CD4-positive, alpha-beta T cell treated with Interleukin-4 for 1 hour (primary cell): ENCODE measurements around the gene PLCL2.
"Not testable (repeated sequence)": the region's sequence is repeated elsewhere in the genome, so short reads cannot be mapped to it uniquely, and the experiment has no call there.

Source experiments
- DNase-seq, 2 donors: peaks; one replicate each; pipeline ENCODE4 v3.0.0-alpha.2; 2020 to 2022

PLCL2 gene

DNA sequence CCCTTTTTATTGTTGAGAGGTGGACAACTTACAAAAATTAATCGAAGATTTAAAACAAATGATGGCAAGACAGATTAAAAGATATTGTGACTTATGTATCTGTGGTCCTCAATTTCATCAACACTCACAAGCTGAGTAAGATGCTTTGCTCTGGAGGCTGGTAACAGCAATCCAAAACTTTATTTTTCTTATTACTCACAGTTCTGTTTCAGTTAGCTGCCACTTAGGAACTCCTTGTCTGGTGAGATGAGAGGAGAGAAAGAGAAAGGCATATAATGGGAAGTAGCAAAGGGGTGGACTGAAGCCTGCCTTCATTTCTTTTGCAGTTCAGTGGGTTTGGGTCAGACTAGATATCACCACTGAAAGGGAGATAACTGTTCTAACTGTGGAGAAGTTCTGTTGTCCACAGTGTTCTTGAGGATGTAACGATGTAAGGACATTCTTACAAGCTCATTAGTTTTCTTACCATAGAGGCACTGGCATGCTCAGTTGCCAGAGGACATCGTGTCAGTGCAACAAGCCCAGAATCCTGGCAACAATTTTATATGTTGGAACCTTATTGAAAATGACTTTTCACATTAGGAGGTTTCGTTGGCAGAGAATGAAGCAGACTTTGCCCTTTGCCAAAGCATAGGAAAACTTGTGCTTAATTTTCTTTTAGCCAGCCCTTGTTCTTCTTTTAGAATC is 93.6 kb downstream of the PLCL2 start:
- DNase-seq: no peak

DNA sequence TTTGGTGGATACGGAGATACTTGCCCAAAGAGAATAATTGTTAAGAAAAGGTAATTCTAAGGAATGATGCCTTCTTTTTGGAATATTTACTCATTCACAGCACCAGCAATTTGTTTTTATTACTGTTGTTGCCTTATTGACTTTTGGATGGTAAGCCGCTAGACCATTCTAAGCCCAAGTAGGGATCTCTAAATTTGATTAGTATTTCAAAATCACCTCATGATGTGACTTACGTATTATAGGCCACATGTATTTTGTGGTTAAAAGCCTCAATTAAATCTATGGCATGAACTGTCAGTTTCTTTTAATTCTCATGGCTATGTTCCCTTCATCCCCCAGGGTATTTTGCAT is 94.1 kb downstream of the PLCL2 start:
- no peak for DNase-seq

DNA sequence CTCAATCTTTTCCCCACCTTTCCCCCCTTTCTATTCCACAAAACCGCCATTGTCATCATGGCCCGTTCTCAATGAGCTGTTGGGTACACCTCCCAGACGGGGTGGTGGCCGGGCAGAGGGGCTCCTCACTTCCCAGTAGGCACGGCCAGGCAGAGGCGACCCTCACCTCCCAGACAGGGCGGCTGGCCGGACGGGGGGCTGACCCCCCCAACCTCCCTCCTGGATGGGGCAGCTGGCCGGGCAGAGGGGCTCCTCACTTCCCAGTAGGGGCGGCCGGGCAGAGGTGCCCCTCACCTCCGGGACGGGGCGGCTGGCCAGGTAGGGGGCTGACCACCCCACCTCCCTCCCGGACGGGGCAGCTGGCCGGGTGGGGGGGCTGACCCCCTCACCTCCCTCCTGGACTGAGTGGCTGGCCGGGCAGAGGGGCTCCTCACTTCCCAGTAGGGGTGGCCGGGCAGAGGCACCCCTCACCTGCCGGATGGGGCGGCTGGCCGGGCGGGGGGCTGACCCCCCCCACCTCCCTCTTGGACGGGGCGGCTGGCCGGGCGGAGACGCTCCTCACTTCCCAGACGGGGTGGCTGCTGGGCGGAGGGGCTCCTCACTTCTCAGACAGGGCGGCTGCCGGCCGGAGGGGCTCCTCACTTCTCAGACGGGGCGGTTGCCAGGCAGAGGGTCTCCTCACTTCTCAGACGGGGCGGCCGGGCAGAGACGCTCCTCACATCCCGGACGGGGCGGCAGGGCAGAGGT is 95.2 kb downstream of the PLCL2 start:
- not testable (repeated sequence) for DNase-seq

DNA sequence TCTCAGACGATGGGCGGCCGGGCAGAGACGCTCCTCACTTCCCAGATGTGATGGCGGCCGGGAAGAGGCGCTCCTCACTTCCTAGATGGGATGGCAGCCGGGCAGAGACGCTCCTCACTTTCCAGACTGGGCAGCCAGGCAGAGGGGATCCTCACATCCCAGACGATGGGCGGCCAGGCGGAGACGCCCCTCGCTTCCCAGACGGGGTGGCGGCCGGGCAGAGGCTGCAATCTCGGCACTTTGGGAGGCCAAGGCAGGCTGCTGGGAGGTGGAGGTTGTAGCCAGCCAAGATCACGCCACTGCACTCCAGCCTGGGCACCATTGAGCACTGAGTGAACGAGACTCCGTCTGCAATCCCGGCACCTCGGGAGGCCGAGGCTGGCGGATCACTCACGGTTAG is 95.8 kb downstream of the PLCL2 start:
- DNase-seq: not testable (repeated sequence)

DNA sequence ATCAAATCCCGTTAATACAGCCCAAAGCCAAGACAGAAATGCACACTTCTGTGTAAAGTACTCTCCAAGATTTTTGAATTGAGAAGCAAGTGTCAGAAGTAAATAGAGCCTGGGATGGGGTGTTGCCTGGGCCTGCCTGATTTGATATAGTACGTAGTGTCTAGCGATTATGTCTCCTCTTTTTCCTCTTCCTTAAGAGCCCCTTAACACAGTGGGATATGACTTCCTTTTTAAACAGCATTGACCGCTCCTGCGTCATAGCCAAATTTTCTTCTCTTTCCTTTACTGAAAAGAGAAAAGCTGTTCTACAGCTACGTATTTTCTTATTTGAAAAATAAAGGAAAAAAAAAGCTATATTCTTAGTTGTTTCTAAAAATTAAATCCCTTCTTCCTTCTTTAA is 97.7 kb downstream of the PLCL2 start:
- DNase-seq: no peak

DNA sequence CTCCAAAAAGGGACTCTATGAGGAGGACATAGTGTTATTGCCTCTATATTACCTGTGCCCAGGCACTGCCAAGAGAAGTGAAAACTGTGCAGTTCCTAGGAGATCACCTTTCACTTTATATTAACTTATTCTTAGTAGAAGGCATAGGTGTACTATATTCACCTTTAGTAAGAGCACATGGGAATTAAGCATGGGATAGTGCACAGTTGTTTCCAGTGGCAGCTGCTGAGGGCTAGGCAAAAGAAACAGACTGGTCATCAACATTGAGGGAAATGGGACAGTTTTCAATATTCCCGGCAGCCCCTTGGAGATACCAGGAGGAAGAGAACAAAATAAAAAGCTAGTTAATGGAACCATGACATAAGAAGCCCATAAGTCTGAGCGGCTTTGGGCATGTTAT is 100.9 kb downstream of the PLCL2 start:
- no peak for DNase-seq

DNA sequence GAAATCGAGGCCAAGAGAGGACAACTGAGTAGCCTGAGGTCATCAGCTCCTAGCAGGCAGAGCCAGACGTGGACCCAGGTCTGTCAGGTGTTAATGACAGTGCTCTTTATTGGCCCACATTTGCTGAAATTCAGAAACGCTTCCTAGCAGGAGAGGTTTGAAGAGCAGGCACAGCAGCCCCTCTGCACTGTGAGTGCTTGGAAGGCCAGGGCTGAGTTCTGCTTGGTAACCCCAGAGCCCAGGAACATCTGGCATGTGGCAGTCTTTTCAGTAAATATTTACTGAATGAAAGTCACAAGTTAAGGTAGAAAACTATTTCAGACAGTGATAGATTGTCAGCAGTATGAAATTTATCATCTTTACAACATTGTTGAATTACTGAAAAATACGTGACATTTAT is 102.4 kb downstream of the PLCL2 start:
- no peak for DNase-seq

DNA sequence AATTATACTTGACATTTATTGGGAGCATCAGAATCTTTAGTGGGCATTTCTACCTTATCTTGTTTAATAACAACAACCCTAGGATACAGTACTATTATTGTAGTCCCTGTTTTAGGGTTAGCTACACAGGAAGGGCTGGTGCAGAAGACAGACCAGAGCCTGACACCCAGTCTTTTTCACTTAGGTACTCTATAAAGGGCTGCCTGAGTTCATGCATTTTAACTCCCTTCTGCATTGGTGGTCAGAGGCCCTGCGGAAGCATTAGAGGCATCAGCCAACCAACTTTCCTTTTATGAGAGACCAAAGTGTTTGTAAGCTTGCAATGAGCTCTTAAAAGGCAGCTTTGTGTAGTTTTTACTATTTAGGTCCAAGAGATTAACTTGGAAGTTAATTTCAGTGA is 105.4 kb downstream of the PLCL2 start:
- no peak for DNase-seq

DNA sequence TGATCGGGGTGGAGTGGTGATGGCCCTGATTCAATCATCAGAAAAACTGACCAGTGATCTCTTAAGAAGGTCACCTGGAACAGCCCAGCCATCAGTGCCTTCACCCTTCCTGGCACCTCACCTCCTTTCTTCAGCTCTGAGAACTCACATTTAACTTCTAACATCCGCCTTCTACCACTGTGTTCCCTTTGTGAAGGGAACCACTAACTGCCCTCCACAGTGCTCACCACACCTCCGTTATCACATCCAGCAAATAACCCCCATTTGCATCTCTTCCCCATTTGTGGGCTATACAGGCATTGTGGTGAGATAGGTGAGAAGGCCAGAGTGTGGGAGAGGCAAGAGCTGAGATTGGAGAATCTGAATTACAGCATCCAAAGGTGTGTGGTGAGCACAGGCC is 107.4 kb downstream of the PLCL2 start:
- no peak for DNase-seq

DNA sequence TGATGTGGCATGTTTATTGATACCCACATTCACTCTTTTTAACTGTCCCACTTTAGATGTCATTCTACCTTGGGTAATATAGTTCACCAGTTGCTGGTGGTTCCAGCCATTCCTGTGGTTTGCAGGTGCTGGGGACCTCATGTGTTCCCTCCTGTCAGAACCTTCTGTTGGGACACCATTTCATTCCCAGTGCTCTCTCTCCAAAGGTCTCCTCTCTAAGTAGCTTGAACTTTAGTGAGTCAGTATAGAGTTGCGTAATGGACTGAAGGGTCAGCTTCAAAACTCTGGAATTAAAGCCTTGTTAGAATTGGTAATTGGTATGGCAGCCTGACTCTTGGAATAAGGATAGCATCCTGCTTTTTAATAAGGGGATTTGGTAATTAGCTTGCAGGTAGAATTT is 108.5 kb downstream of the PLCL2 start:
- no peak for DNase-seq

DNA sequence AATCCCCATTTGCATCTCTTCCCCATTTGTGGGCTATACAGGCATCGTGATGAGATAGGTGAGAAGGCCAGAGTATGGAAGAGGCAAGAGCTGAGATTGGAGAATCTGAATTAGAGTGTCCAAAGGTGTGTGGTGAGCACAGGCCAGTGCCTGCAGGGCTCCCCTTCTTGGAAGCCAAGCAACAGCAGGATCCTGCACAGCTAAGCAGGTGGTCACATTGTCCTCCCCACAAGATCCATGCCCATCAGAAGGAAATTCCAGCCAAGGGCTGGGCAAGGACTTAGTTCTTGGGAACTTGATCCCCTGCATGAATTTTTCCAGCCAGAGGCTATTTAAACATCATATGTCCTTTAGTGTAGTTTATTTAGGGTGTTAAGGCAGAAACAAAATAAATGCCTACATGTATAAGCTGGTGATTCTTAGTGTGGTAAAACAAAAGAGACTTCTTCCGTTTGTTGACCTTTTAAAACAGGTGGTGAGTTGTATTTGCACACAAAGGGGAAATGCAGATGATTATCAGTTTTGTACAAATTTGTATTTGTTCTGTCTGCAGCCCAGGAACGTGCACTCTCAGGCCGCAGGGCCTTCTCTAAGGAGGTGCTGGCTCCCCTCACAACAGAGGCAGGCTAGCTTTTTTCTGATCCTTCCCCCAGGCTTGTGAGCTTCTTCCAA is 110.2 kb downstream of the PLCL2 start:
- no peak for DNase-seq

DNA sequence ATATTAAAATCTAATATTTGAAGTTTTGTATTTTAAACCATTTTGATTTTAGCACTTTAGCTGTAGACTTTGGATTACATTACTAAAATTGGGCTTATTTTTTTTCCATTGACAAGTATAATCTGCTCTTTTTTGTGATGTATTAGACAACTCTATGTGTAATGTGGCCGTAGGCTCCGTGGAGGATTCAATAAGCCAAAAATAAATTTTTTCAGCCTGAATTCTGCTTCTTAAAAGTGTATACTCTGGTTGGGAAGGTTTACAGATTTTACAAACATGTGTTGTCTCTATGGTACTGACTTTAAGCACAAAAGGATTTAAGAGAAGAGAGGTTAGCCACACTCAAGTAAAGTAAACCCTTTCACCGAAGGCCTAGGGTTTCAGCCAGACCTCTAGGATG is 110.8 kb downstream of the PLCL2 start:
- no peak for DNase-seq

DNA sequence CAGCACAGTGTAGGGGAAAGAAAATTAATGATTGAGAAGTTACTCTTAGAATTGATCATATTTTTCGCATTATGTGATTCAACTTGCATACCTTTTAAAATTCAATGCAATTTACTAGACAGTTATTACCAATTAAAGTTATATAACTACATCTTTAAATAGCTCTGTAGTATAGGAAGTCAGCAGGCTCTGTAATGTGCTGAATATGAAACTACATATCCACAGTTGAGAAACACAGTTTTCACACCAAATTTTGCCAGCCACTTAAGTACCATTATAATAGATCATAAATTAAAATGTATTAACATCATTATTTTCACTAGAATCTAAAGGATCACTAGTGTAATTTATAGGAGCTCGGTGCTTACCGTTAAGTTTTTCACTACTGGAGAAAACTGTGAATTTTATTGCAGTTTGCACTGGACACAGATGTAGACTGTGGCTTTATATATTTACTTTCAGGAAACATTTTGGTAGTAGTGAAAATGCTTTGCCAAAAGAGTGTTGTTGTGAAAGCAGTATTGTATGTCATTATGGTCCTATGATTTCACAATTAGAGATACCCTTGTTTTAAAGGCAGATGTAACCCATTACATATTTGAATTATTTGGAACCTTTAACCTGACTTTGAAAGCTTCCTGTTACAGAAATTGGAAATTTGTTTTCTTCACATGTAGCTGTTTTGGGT is 113.6 kb downstream of the PLCL2 start:
- DNase-seq: no peak

DNA sequence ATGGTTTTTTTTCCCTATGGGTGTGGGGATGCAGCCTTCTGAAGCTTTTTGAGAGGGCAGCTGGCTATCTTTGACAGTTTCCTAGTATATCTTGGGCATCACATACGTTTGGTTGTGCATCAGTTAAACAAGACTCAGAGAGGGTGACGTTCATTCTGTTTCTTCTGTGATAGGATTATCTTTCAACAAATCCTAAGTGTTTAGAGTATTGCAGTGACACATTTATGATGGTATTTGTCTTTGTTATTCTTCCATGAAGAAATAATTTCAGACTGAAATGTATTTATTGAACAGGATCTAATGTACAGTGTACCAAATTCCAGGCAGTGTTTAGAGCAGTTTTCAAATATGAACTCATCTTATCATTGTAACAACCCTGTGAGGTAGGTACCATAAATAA is 114.4 kb downstream of the PLCL2 start:
- DNase-seq: no peak

DNA sequence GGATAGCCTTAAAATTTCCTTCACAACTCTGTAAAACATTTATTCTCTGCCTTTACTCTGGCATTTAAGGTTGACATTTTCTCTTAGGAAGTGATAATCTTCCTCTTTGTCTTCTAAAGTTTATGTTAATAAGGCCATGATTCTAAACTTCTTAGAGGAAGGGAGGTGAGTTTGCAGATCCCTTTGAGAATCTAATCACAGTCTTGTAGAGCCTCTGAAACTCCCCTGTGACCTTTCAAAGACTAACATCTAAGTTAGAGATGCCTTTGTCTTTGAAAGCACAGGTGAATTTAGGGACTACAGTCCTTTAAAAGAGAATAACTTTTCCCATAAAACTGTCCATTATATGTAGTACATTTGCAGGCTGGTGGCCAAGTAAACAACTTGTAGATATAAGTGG is 115.1 kb downstream of the PLCL2 start:
- DNase-seq: no peak

DNA sequence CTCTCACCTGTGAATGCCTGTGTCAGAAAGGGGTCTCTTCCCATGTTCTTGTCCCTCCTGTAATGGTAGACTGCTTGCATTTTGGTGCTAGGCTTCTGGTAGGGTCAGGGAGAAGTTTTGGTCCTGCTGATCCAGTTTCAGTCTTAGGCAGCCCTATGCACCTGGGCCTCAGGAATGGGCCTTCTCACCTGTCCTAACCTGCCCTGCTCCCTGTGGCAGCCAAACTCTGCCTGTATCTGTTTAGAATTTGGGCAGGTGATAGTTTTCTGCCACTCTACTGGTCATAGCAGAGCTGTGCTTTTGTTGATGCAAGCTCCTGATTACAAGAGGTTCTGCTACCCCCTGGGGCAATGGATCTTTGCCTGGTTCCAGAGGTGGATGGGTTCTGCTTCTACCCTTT is 118.7 kb downstream of the PLCL2 start:
- DNase-seq: no peak

DNA sequence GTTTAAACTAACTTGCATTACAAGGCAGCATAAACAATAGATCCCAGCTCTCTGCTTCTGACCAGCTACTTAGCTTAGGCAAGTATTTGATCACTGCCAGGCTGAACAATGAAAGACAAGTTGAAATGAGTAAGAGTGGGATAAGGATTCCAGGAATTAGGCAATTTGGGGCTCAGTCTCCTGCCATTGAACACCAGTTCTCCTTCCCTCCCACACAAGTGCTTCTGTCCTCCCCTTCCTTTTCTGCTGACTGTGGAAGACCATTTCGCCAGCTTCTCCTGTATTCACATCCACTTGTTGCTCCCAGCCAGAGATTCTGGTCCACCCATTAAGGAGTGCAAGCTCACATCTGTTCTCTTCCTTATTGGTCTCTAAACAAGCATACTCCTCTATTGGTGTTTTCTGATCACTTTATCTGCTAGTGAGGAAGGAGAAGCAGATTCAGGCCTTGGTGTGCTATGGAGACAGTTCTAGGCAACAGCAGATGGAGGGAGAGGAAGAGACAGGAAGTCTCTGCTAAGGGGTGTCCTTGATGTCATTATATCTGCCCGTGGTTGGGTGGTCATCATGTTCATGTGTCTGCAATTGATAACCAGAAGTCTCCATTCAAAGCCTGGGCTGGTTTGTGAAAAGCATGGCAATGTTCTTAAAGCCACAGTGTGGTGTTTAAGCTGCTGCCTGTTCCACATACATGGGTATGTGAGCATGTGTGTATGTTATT is 121.5 kb downstream of the PLCL2 start:
- no peak for DNase-seq

DNA sequence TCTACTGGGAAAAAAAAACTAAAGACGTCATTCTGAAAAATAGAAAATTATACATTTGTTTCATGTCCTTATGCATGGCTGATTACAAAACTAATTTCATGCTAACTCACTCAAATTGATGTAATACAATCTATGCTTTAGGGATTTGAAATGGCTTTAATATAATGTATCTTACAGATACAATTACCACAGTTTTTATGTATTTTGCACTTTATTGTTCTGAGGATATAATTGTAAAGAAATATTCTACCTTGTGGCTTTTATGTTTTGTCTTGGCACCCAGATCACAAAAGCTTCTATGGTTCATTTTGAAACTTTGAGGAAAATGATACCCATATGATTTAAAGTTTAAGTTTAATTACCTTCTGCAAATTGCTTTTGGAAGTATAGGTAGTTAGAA is 122.5 kb downstream of the PLCL2 start:
- DNase-seq: no peak

DNA sequence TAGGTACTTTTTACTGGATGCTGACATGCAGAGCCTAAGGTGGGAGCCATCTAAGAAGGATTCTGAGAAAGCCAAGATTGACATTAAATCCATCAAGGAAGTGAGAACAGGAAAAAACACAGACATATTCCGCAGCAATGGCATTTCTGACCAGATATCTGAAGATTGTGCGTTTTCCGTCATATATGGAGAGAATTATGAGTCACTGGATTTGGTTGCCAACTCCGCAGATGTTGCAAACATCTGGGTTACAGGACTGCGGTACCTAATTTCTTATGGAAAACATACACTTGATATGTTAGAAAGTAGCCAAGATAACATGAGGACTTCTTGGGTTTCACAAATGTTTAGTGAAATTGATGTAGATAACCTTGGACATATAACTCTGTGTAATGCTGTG is 125.1 kb downstream of the PLCL2 start:
- DNase-seq: no peak

DNA sequence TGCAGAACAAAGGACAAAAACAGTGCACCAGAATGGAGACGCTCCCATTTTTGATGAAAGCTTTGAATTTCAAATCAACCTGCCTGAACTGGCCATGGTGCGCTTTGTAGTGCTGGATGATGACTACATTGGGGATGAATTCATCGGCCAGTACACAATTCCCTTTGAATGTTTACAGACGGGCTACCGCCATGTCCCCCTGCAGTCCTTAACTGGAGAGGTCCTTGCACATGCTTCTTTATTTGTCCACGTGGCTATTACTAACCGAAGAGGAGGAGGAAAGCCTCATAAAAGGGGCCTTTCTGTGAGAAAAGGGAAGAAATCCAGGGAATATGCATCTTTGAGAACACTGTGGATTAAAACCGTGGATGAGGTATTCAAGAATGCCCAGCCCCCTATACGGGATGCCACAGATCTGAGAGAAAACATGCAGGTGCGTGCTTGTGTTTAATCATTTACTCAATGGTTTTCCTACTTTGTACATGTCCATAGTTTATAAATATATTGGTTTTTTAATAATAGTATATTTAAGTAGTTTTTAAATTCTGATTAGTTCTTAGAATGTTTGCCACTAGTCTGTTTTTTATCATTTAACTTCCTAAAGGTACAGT is 127.1 kb downstream of the PLCL2 start:
- no peak for DNase-seq

DNA sequence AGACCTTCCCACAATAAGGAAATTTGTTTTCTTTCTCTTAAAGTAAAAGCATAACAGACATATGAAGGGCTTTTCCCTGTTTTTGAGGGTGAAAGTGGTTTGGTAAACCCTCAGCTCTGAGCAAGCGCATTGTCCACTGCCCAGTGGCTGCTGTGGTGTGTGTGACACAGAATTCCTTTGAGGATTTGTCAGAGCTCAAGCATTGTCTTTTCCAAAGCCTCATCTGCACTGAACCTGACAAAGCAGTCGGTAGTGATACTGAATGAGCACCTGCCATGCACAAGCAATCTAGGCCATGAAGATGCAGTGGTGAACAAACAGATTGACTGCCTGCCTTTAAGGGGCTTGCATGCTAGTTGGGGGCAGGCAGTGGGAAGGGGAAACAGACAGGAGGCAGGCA is 128.3 kb downstream of the PLCL2 start:
- DNase-seq: no peak

DNA sequence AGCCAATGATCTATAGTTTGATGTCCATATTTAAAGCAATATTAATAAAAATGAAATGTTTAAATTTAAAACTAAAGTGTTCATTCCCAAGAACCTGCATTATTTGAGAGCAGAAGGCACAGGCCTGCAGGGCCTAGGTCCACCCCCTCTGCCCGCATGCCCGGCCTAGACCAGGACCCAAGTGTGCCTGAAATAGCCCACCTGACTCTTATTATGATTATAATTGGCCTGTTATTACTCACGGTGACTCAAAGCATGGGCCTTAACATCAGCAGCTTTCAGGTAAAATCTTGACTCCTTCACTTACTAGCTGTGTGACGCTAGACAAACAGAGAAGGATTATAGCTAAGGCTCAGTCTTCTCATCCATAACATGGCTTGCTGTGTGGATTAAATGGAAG is 128.8 kb downstream of the PLCL2 start:
- DNase-seq: no peak

DNA sequence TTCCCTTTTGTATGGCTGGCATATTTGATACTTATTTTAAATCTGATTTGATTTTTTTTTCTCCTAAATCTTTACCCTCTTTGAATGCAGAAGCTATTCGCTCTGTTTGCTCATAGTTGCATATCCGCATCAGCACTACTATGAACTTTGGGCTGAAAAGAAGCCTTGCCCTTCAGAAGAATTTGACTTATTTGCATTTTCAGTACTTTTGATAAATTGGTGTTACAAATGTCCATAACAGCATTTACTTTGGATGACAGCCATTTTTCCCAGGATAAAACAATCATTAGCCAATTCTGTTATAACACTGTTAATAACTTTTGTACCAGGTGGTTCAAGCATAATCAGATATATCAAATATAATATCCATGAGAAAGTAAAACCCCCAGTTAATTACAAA is 129.5 kb downstream of the PLCL2 start:
- no peak for DNase-seq
